Measurements from ENCODE around the gene FAP. TPM values are rescaled to one million over a fixed set of nuclear protein-coding genes. Genes with fewer than 3 reads are reported as not detected.

FAP gene
- total RNA-seq, 1 donor from 2014 or later = not detected

DNA sequence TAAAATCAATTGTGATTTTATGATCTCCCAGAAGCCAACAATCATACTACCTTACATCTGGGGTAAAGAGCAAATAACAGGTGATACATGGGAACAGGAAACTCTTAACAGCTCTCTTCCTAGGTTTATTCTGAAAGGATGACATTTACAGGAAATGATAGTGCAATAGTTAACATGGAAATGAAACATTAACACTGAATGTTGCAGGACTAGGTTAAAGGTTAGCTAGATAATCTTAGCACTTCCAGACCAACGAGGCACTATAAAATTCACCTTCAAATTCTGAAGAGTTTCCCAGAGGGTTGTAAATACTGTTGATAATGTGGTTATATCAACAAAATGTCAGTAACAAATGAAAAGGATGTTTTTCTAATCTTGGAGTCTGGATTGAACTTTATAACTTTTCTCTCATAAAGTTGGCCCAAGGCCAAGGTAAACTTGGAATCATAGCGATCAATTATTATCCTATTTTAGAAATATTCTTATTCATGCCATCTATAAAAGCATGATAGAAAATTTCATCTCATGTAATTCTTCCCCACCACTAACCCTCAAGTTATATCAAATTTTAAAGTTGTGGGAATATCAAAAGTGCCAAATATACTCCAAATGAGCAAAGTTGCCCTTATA lies 58.3 kb downstream of the FAP start:
- no peak for DNase-seq (ENCODE audit: low spot score, unreplicated experiment)
- Mint-ChIP-seq H3K4me1 (ENCODE audit: low read depth) (no peaks in the 10 kb centered on the region), H3K27me3 (peaks cover 6% of the 10 kb centered on the region), H3K27ac (no peak overlapping the region), H3K9me3 (ENCODE audit: low read depth) (no peaks in the 10 kb centered on the region), H3K4me3 (ENCODE audit: low read depth) (no peak overlapping the region), H3K36me3 (ENCODE audit: insufficient read depth) (no peaks in the 10 kb centered on the region)
- TF ChIP-seq, protein P1, sequence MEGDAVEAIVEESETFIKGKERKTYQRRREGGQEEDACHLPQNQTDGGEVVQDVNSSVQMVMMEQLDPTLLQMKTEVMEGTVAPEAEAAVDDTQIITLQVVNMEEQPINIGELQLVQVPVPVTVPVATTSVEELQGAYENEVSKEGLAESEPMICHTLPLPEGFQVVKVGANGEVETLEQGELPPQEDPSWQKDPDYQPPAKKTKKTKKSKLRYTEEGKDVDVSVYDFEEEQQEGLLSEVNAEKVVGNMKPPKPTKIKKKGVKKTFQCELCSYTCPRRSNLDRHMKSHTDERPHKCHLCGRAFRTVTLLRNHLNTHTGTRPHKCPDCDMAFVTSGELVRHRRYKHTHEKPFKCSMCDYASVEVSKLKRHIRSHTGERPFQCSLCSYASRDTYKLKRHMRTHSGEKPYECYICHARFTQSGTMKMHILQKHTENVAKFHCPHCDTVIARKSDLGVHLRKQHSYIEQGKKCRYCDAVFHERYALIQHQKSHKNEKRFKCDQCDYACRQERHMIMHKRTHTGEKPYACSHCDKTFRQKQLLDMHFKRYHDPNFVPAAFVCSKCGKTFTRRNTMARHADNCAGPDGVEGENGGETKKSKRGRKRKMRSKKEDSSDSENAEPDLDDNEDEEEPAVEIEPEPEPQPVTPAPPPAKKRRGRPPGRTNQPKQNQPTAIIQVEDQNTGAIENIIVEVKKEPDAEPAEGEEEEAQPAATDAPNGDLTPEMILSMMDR (IDR thresholded peaks at IDR 0.05; ENCODE audit: unreplicated experiment) = no peak

DNA sequence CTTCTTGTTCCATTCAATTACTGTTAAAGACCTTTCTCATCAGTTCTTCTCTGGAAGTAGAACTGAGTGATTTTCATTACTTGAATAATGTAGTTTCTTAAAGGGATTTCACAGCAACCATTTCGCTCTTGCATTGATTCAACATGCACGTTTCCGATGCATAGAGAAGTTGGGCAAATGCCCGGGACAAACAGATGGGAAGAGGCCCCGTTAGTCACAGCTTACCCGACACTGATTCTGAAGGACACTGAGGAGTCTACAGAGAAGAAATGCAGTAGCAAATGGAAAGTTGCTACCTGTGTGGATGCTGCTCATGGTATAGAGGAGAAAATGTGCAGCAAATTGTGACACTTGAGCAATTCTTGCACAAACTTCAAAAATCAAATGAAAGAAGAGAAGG lies 58.9 kb downstream of the FAP start:
- peaks cover 6% of the 10 kb centered on the region for H3K27me3 Mint-ChIP-seq

DNA sequence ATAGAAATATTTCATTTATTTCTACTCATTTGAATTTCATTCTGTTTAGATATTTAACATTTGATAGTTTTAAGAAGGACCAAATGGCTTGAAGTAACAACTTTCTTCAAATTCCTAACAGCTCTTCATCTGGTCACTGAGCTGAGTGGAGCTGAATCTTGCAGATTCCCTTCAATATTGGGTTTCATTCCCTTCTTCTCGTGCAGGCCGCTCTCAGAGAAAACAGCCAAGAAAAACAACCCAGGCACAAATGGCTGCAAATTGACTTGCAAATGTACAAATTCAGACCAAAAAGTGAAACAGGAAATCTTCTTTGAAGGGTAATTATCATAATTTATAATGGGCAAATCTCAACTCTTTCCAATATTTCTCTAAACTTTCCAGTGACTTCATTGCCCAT lies 60.9 kb downstream of the FAP start:
- H3K9me3 Mint-ChIP-seq (ENCODE audit: low read depth) = no peaks in the 10 kb centered on the region
- no peaks in the 10 kb centered on the region for H3K36me3 Mint-ChIP-seq (ENCODE audit: insufficient read depth)
- DNase-seq (ENCODE audit: low spot score, unreplicated experiment) = no peak
- peaks cover 7% of the 10 kb centered on the region for H3K27me3 Mint-ChIP-seq
- no peaks in the 10 kb centered on the region for H3K4me1 Mint-ChIP-seq (ENCODE audit: low read depth)
- H3K27ac Mint-ChIP-seq = no peak overlapping the region
- no peak overlapping the region for H3K4me3 Mint-ChIP-seq (ENCODE audit: low read depth)
- TF ChIP-seq, protein P1 (IDR thresholded peaks at IDR 0.05; ENCODE audit: unreplicated experiment) = no peak

More for the DNA sequence above, 58.9 kb downstream of the FAP start:
- no peak overlapping the region for H3K4me3 Mint-ChIP-seq (ENCODE audit: low read depth)
- no peaks in the 10 kb centered on the region for H3K4me1 Mint-ChIP-seq (ENCODE audit: low read depth)
- H3K9me3 Mint-ChIP-seq (ENCODE audit: low read depth) = no peaks in the 10 kb centered on the region
- no peaks in the 10 kb centered on the region for H3K36me3 Mint-ChIP-seq (ENCODE audit: insufficient read depth)
- TF ChIP-seq, protein P1 (IDR thresholded peaks at IDR 0.05; ENCODE audit: unreplicated experiment) = no peak
- DNase-seq (ENCODE audit: low spot score, unreplicated experiment) = no peak
- no peak overlapping the region for H3K27ac Mint-ChIP-seq

DNA sequence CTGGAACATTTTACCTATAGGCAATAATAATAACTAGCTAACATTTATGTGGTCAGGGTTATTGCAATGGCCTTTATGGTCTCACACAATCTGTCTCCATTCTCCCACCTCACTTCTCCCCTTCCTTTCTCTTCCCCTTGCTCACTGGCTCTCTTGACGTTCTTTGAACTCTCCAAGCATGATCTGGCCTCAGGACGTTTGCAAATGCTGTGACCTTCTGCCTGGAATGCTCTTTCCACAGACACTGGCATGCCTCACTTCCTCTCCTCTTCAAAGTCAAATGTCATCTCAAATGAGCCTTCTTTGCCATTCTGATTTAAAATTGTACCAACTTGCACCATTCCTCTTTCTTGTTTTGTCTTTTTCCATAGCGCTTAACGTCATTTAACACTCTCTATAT lies 65.9 kb downstream of the FAP start:
- no peaks in the 10 kb centered on the region for H3K36me3 Mint-ChIP-seq (ENCODE audit: insufficient read depth)
- H3K4me3 Mint-ChIP-seq (ENCODE audit: low read depth) = no peak overlapping the region
- DNase-seq (ENCODE audit: low spot score, unreplicated experiment) = no peak
- TF ChIP-seq, protein P1 (IDR thresholded peaks at IDR 0.05; ENCODE audit: unreplicated experiment) = no peak
- peaks cover 9% of the 10 kb centered on the region for H3K27me3 Mint-ChIP-seq
- H3K4me1 Mint-ChIP-seq (ENCODE audit: low read depth) = no peaks in the 10 kb centered on the region
- no peaks in the 10 kb centered on the region for H3K9me3 Mint-ChIP-seq (ENCODE audit: low read depth)
- no peak overlapping the region for H3K27ac Mint-ChIP-seq

DNA sequence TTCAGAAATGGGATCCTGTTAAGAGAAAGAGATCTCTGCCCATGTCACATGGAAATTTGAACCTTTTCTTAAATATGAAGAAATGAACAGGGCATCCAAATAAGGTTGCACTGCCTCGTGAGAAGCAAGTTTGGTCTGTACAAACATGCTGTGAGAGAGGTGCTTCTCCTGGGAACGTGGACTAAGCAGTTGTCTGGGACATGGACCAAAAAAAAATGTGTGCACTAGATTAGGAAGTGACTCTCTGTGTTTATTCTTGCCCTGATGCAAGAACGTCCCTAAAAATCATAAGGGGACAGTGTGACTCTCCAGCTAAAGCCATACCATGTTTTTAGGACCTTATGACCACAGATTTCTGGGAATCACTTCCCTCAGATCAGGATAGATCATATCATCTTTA lies 67.5 kb downstream of the FAP start:
- no peak overlapping the region for H3K4me3 Mint-ChIP-seq (ENCODE audit: low read depth)
- no peak overlapping the region for H3K27ac Mint-ChIP-seq
- H3K36me3 Mint-ChIP-seq (ENCODE audit: insufficient read depth) = no peaks in the 10 kb centered on the region
- H3K27me3 Mint-ChIP-seq = peaks cover 6% of the 10 kb centered on the region
- H3K9me3 Mint-ChIP-seq (ENCODE audit: low read depth) = no peaks in the 10 kb centered on the region
- TF ChIP-seq, protein P1 (IDR thresholded peaks at IDR 0.05; ENCODE audit: unreplicated experiment) = no peak
- H3K4me1 Mint-ChIP-seq (ENCODE audit: low read depth) = no peaks in the 10 kb centered on the region
- no peak for DNase-seq (ENCODE audit: low spot score, unreplicated experiment)

All from progenitor cell of endocrine pancreas (in vitro differentiated cells).